ENCODE data around the gene LORICRIN. TPM values are rescaled to one million over a fixed set of nuclear protein-coding genes. Genes with fewer than 3 reads are reported as not detected.

Gene LORICRIN
- polyA plus RNA-seq, 1 of the 3 experiments (the other 2 are of a cell fraction) = not detected

- WGBS (ENCODE audit: low lambda C conversion rate) = 0% methylated on average over 2 of the region's 2 CpGs
- H3F3A ChIP-seq (replicated peaks; ENCODE audit: insufficient read depth) = no peaks in the 10 kb centered on the region
- H3K4me2 ChIP-seq = no peak overlapping the region
- no peaks in the 10 kb centered on the region for H4K20me1 ChIP-seq (ENCODE audit: insufficient read depth)
- ChIA-PET CTCF (no interaction called here), POLR2A (no interaction called here)
- H3K79me2 ChIP-seq (ENCODE audit: insufficient read depth) = no peaks in the 10 kb centered on the region
- no peak overlapping the region for H3K4me3 ChIP-seq (ENCODE audit: low read depth in 2 of 2, low read length in 1 of 2)
- H3K27me3 ChIP-seq (ENCODE audit: insufficient read depth) = peaks cover 5% of the 10 kb centered on the region; the same call in 1 of the 2 replicates
- H3K9me2 ChIP-seq = no peaks in the 10 kb centered on the region
- H3K4me1 ChIP-seq (ENCODE audit: control insufficient read depth in 1 of 2, insufficient read depth in 2 of 2, low read depth in 1 of 2, low read length in 1 of 2) = no peaks in the 10 kb centered on the region
- no peak overlapping the region for H3K27ac ChIP-seq (ENCODE audit: low read depth in 2 of 2, low read length in 1 of 2)
- DNase-seq = no peak
- no peak for TF ChIP-seq ELF1 (IDR thresholded peaks at IDR 0.05)
- TF ChIP-seq SMC3 (IDR thresholded peaks at IDR 0.05; ENCODE audit: low read depth, low read length) = no peak
- no peak for TF ChIP-seq FOXJ3 (CRISPR knock-in tag; IDR thresholded peaks at IDR 0.05)
- no peaks in the 10 kb centered on the region for H3K9me3 ChIP-seq
- H3K36me3 ChIP-seq (replicated peaks in 1 of 2; ENCODE audit: control insufficient read depth in 1 of 2, insufficient read depth in 2 of 2, low read length in 1 of 2) = no peaks in the 10 kb centered on the region
- H2AFZ ChIP-seq (ENCODE audit: low read depth) = no peak overlapping the region
- no peak overlapping the region for H3K9ac ChIP-seq
Observed at GRCh38 chr1:153231785-153232184, 27.7 kb upstream of the LORICRIN start.

- Histone ChIP-seq H3K36me3 (replicated peaks in 1 of 2; ENCODE audit: control insufficient read depth in 1 of 2, insufficient read depth in 2 of 2, low read length in 1 of 2) (no peaks in the 10 kb centered on the region), H3K9ac (no peak overlapping the region), H4K20me1 (ENCODE audit: insufficient read depth) (no peaks in the 10 kb centered on the region), H3F3A (replicated peaks; ENCODE audit: insufficient read depth) (no peaks in the 10 kb centered on the region), H3K79me2 (ENCODE audit: insufficient read depth) (no peaks in the 10 kb centered on the region), H3K4me2 (no peak overlapping the region), H3K4me1 (ENCODE audit: control insufficient read depth in 1 of 2, insufficient read depth in 2 of 2, low read depth in 1 of 2, low read length in 1 of 2) (no peaks in the 10 kb centered on the region), H3K9me2 (no peaks in the 10 kb centered on the region), H3K9me3 (no peaks in the 10 kb centered on the region), H3K27me3 (ENCODE audit: insufficient read depth) (peaks cover 5% of the 10 kb centered on the region; the same call in 1 of the 2 replicates), H2AFZ (ENCODE audit: low read depth) (no peak overlapping the region), H3K4me3 (ENCODE audit: low read depth in 2 of 2, low read length in 1 of 2) (no peak overlapping the region), H3K27ac (ENCODE audit: low read depth in 2 of 2, low read length in 1 of 2) (no peak overlapping the region)
- WGBS (ENCODE audit: low lambda C conversion rate) = 3% methylated on average over 3 of the region's 3 CpGs
- CTCF ChIA-PET = interaction anchor here (3.3 kb wide), 1 partner anchor 9 kb away, joined by 19 read pairs; no protein-coding TSS in a partner anchor
- TF ChIP-seq EZH2phosphoT487 (IDR thresholded peaks at IDR 0.05; ENCODE audit: borderline replicate concordance, low read depth) = no peak
- no peak for TF ChIP-seq EP300 (IDR thresholded peaks at IDR 0.05; ENCODE audit: borderline replicate concordance in 1 of 2, low read depth in 1 of 2, low read length in 1 of 2)
- TF ChIP-seq REST (IDR thresholded peaks at IDR 0.05; ENCODE audit: low read depth, low read length) = no peak
- TF ChIP-seq TCF12 (IDR thresholded peaks at IDR 0.05) = no peak
- no peak for TF ChIP-seq GATA2 (CRISPR knock-in tag; IDR thresholded peaks at IDR 0.05)
- no peak for TF ChIP-seq POLR2AphosphoS5 (IDR thresholded peaks at IDR 0.05; ENCODE audit: low read depth, low read length)
- no peak for TF ChIP-seq MAX (IDR thresholded peaks at IDR 0.05; ENCODE audit: low read depth)
- no peak for DNase-seq
- POLR2A ChIA-PET = no interaction called here
Observed at GRCh38 chr1:153232553-153232952, 26.9 kb upstream of the LORICRIN start.

Data from SK-N-SH (cell line).